ENCODE data around the gene PCDHGA2. TPM values are rescaled to one million over a fixed set of nuclear protein-coding genes. Genes with fewer than 3 reads are reported as not detected.

Gene PCDHGA2
- total and polyA plus RNA-seq, 2 donors (not counting 1 experiment from before 2014, with no cell fraction given): 4.5 to 5.8 TPM

GRCh38 chr5:141355641-141356040, 17.1 kb downstream of the PCDHGA2 start:
- no peaks in the 10 kb centered on the region for H3K36me3 ChIP-seq (ENCODE audit: control insufficient read depth, insufficient read depth, low read length)
- H3K4me3 ChIP-seq (replicated peaks in 1 of 4; ENCODE audit: control extremely low read depth in 1 of 4, insufficient read depth in 1 of 4, low read depth in 3 of 4, low read length in 4 of 4): peak overlapping the region in 2 of 4 experiments; percentile 49 to 51
- H4K20me1 ChIP-seq (ENCODE audit: control insufficient read depth, extremely low read depth, insufficient read depth, low read length): no peaks in the 10 kb centered on the region
- no peaks in the 10 kb centered on the region for H3K9me3 ChIP-seq (ENCODE audit: control insufficient read depth, insufficient read depth, low read depth, low read length)
- H2AFZ ChIP-seq (ENCODE audit: low read length): no peak overlapping the region
- H3K9ac ChIP-seq (ENCODE audit: insufficient read depth, low read length): no peak overlapping the region
- H3K27ac ChIP-seq (ENCODE audit: insufficient read depth, low read length): no peak overlapping the region
- peaks cover 13% of the 10 kb centered on the region for H3K27me3 ChIP-seq (ENCODE audit: control insufficient read depth, insufficient read depth, low read length)
- no peak overlapping the region for H3K4me2 ChIP-seq (ENCODE audit: extremely low read depth, insufficient read depth, low read length)
- no peaks in the 10 kb centered on the region for H3K4me1 ChIP-seq (ENCODE audit: control insufficient read depth, extremely low read depth, insufficient read depth, low read length)
- DNase-seq (ENCODE audit: low read depth in 2 of 2): no peak
- no peak for TF ChIP-seq CTCF (conservative IDR thresholded peaks at IDR 0.05 in 1 of 2, IDR thresholded peaks at IDR 0.05 in 1 of 2; ENCODE audit: low read depth in 1 of 2, low read length in 2 of 2)
- TF ChIP-seq EZH2 (IDR thresholded peaks at IDR 0.05; ENCODE audit: low read length, missing control alignments): no peak
- H3K79me2 ChIP-seq (ENCODE audit: control insufficient read depth, insufficient read depth, low read length): no peaks in the 10 kb centered on the region

- H4K20me1 ChIP-seq (ENCODE audit: control insufficient read depth, extremely low read depth, insufficient read depth, low read length): no peaks in the 10 kb centered on the region
- H2AFZ ChIP-seq (ENCODE audit: low read length): no peak overlapping the region
- H3K9me3 ChIP-seq (ENCODE audit: control insufficient read depth, insufficient read depth, low read depth, low read length): no peaks in the 10 kb centered on the region
- DNase-seq (ENCODE audit: low read depth in 2 of 2): no peak
- H3K79me2 ChIP-seq (ENCODE audit: control insufficient read depth, insufficient read depth, low read length): no peaks in the 10 kb centered on the region
- no peak overlapping the region for H3K27ac ChIP-seq (ENCODE audit: insufficient read depth, low read length)
- H3K9ac ChIP-seq (ENCODE audit: insufficient read depth, low read length): no peak overlapping the region
- no peak overlapping the region for H3K4me2 ChIP-seq (ENCODE audit: extremely low read depth, insufficient read depth, low read length)
- no peaks in the 10 kb centered on the region for H3K4me1 ChIP-seq (ENCODE audit: control insufficient read depth, extremely low read depth, insufficient read depth, low read length)
- no peak overlapping the region for H3K4me3 ChIP-seq (replicated peaks in 1 of 4; ENCODE audit: control extremely low read depth in 1 of 4, insufficient read depth in 1 of 4, low read depth in 3 of 4, low read length in 4 of 4)
- H3K36me3 ChIP-seq (ENCODE audit: control insufficient read depth, insufficient read depth, low read length): no peaks in the 10 kb centered on the region
- peaks cover 9% of the 10 kb centered on the region for H3K27me3 ChIP-seq (ENCODE audit: control insufficient read depth, insufficient read depth, low read length)
- TF ChIP-seq EZH2 (IDR thresholded peaks at IDR 0.05; ENCODE audit: low read length, missing control alignments): no peak
- TF ChIP-seq CTCF (conservative IDR thresholded peaks at IDR 0.05 in 1 of 2, IDR thresholded peaks at IDR 0.05 in 1 of 2; ENCODE audit: low read depth in 1 of 2, low read length in 2 of 2): no peak
Measured at GRCh38 chr5:141356133-141356532, 17.6 kb downstream of the PCDHGA2 start.

- no peak for DNase-seq (ENCODE audit: low read depth in 2 of 2)
- Histone ChIP-seq H3K9ac (ENCODE audit: insufficient read depth, low read length) (no peak overlapping the region), H3K9me3 (ENCODE audit: control insufficient read depth, insufficient read depth, low read depth, low read length) (no peaks in the 10 kb centered on the region), H3K36me3 (ENCODE audit: control insufficient read depth, insufficient read depth, low read length) (no peaks in the 10 kb centered on the region), H3K79me2 (ENCODE audit: control insufficient read depth, insufficient read depth, low read length) (no peaks in the 10 kb centered on the region), H3K4me1 (ENCODE audit: control insufficient read depth, extremely low read depth, insufficient read depth, low read length) (no peaks in the 10 kb centered on the region), H4K20me1 (ENCODE audit: control insufficient read depth, extremely low read depth, insufficient read depth, low read length) (no peaks in the 10 kb centered on the region), H2AFZ (ENCODE audit: low read length) (no peak overlapping the region), H3K4me2 (ENCODE audit: extremely low read depth, insufficient read depth, low read length) (no peak overlapping the region), H3K4me3 (replicated peaks in 1 of 4; ENCODE audit: control extremely low read depth in 1 of 4, insufficient read depth in 1 of 4, low read depth in 3 of 4, low read length in 4 of 4) (no peak overlapping the region), H3K27ac (ENCODE audit: insufficient read depth, low read length) (no peak overlapping the region), H3K27me3 (ENCODE audit: control insufficient read depth, insufficient read depth, low read length) (peaks cover 5% of the 10 kb centered on the region)
- TF ChIP-seq EZH2 (IDR thresholded peaks at IDR 0.05; ENCODE audit: low read length, missing control alignments): no peak
Measured at GRCh38 chr5:141356950-141357349, 18.4 kb downstream of the PCDHGA2 start.
